HG02970 (cell line): ENCODE results near the gene COPS6.
"Not testable (repeated sequence)": the region's sequence is repeated elsewhere in the genome, so short reads cannot be mapped to it uniquely, and the experiment has no call there.

Experiments
- ATAC-seq: cut with Tn5 transposase; IDR thresholded peaks from one replicate; pipeline ENCODE4 v1.9.1; 2021; ENCODE audit warnings: mild to moderate bottlenecking, moderate library complexity, moderate number of reproducible peaks; ENCODE audit not compliant: unreplicated experiment, low FRiP score

Gene COPS6

DNA sequence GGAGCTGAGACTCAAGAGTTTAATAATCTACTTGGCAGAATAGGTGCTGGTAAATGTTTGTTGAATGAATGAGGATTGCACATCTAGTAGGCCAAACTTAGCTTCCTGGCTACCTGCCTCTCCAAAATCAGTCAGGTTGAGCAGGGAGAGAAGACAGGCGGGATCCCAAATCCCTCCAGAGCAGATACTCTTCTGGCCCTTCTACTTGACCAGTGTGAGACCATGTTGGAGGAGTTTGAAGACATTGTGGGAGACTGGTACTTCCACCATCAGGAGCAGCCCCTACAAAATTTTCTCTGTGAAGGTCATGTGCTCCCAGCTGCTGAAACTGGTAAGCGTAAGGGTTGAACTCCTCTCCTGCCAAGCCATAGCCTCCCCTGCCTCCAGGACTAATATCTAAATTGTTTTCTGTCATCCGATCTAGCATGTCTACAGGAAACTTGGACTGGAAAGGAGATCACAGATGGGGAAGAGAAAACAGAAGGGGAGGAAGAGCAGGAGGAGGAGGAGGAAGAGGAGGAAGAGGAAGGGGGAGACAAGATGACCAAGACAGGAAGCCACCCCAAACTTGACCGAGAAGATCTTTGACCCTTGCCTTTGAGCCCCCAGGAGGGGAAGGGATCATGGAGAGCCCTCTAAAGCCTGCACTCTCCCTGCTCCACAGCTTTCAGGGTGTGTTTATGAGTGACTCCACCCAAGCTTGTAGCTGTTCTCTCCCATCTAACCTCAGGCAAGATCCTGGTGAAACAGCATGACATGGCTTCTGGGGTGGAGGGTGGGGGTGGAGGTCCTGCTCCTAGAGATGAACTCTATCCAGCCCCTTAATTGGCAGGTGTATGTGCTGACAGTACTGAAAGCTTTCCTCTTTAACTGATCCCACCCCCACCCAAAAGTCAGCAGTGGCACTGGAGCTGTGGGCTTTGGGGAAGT, 35.8 kb downstream of the COPS6 start:
- no peak for ATAC-seq

GRCh38 chr7:100126239-100126930, 37.6 kb downstream of the COPS6 start:
- ATAC-seq: no peak

DNA sequence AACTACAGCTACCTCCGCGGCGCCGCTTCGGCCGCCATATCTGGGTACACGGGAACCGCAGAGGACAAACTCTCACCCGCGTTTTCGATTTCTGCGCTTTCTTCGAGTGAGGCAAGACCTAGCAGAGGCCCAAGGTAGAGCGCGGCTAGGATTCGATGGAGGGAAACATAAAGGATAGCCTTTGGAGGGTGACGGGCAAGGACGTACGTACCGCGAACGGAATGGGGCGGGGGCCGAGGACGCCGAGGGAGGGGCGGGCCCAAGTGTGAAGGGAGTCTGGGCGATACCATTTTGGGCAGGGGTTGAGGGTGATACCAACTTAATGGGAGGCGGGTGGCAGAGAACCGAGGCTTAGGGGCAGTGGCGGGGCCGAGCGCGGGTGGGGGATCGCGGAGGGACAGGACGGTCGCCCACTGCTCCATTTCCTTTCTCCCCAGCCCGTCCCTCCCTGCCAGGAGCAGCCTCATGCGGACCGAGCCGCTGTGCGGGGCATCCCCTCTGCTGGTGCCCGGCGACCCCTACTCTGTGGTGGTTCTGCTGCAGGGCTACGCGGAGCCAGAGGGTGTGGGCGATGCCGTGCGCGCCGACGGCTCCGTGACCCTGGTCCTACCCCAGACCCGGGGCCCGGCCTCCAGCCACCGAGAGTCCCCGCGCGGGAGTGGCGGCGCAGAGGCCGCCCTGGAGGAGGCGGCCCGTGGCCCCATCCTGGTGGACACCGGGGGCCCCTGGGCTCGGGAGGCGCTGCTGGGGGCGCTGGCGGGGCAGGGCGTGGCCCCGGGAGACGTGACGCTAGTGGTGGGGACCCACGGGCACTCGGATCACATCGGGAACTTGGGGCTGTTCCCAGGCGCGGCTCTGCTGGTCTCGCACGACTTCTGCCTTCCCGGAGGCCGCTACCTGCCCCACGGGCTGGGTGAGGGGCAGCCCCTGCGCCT, 38.4 kb downstream of the COPS6 start, which contains the start of gene MBLAC1:
TSS of gene MBLAC1 (plus strand) at position 37 of the 935 bp plus-strand sequence. CDS start at position 466, 429 bp downstream.
- ATAC-seq: peak; percentile 65

- ATAC-seq: peak; percentile 12
Measured at GRCh38 chr7:100127866-100128636, 39.3 kb downstream of the COPS6 start.

GRCh38 chr7:100128637-100128963, 39.8 kb downstream of the COPS6 start:
- no peak for ATAC-seq

DNA sequence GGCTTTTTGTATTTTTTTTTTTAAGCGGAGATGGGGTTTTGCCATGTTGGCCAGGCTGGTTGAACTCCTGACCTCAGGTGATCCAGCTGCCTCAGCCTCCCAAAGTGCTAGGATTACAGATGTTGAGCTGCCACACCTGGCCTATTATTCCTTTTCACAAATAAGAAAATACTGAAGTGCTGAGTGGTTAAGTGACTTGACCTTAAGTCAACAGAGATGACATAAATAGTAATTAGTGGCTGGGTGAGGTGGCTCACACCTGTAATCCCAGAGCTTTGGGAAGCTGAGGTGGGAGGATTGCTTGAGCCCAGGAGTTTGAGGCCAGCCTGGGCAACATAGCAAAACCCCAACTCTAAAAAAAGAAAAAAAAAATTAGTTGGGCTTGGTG, 41.4 kb downstream of the COPS6 start:
- ATAC-seq: not testable (repeated sequence)

DNA sequence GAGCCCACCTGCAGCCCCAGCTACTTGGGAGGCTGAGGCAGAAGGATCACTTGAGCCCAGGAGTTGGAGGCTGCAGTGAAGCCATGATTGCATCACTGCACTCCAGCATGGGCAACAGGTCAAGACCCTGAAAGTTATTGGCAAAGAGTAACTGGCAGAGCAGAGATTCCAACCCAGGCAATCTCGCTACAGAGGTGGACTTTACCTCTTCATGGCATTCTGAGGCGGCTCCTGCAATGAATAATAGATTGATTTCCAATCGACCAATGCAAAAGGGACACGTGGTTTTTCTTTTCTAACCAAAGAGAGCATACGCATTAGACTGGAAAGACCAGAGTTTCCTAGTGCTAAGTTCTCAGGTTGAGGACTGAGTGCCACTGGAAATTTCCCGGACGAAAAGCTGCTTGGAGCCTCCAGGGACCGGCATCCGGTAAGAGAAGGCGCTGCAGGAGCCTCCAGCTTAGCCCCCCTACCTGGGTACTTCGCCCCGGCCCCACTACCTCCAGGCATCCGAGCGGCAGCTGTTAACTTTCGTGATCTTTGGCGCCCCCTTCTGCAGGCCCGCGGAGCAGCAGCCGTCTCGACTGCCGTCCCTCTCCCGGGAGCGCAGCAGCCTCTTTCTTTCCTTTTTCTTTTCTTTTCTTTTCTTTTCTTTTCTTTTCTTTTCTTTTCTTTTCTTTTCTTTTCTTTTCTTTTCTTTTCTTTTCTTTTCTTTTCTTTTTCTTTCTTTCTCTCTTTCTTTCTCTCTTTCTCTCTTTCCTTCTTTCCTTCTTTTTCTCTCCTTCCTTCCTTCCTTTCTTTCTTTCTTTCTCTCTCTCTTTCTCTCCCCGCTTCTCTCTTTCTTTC, 42.1 kb downstream of the COPS6 start:
- ATAC-seq: no peak

- ATAC-seq: no peak
Measured at GRCh38 chr7:100132126-100132525, 43.4 kb downstream of the COPS6 start.

- ATAC-seq: no peak
Measured at GRCh38 chr7:100132697-100133151, 44.0 kb downstream of the COPS6 start.

- ATAC-seq: no peak
Measured at GRCh38 chr7:100137851-100138760, 49.3 kb downstream of the COPS6 start.

GRCh38 chr7:100141555-100141949, 52.8 kb downstream of the COPS6 start:
- ATAC-seq: no peak
